Type B pancreatic cell (in vitro differentiated cells): Measurements from ENCODE around the gene LRP6. TPM values are rescaled to one million over a fixed set of nuclear protein-coding genes. Genes with fewer than 3 reads are reported as not detected.

ENCODE experiments used
- DNase-seq: peaks from one replicate; pipeline ENCODE4 v3.0.0; 2021; ENCODE audit warnings: mixed read lengths; ENCODE audit not compliant: unreplicated experiment; ENCODE audit errors: extremely low spot score
- H3K27ac Mint-ChIP-seq: 2 replicates; pipeline ENCODE4 v1.8.0; 2021; ENCODE audit warnings: mild to moderate bottlenecking, mixed read lengths
- H3K27me3 Mint-ChIP-seq: 2 replicates; pipeline ENCODE4 v1.8.0; 2021; ENCODE audit warnings: mixed read lengths
- H3K36me3 Mint-ChIP-seq: 2 replicates; pipeline ENCODE4 v1.8.0; 2021; ENCODE audit warnings: mixed read lengths
- H3K4me1 Mint-ChIP-seq: one replicate; pipeline ENCODE4 v1.8.0; 2021; ENCODE audit warnings: mixed read lengths; ENCODE audit not compliant: unreplicated experiment
- H3K4me3 Mint-ChIP-seq: 2 replicates; pipeline ENCODE4 v1.8.0; 2021; ENCODE audit warnings: mild to moderate bottlenecking, mixed read lengths
- H3K9me3 Mint-ChIP-seq: 2 replicates; pipeline ENCODE4 v1.8.0; 2021; ENCODE audit warnings: mixed read lengths
- total RNA-seq: library from RNA; stranded (reverse); gene quantifications from 2 replicates; pipeline ENCODE4 v1.2.1, GENCODE V29; 2021; ENCODE audit warnings: low replicate concordance
- TF ChIP-seq, protein P1 (sequence below): fragments of 200-600 bp; sonication (generic); conservative IDR thresholded peaks from 2 replicates; pipeline ENCODE4 v1.5.0; 2021; ENCODE audit warnings: antibody characterized with exemption, mild to moderate bottlenecking

The LRP6 gene
- total RNA-seq, 1 donor from 2014 or later: 57.7 TPM

GRCh38 chr12:12190087-12190809, 76.6 kb downstream of the LRP6 start:
- no peaks in the 10 kb centered on the region for H3K4me1 Mint-ChIP-seq
- DNase-seq: no peak
- H3K27me3 Mint-ChIP-seq: no peaks in the 10 kb centered on the region
- H3K4me3 Mint-ChIP-seq: no peak overlapping the region
- H3K9me3 Mint-ChIP-seq: no peaks in the 10 kb centered on the region
- H3K27ac Mint-ChIP-seq: no peak overlapping the region
- TF ChIP-seq, protein P1, sequence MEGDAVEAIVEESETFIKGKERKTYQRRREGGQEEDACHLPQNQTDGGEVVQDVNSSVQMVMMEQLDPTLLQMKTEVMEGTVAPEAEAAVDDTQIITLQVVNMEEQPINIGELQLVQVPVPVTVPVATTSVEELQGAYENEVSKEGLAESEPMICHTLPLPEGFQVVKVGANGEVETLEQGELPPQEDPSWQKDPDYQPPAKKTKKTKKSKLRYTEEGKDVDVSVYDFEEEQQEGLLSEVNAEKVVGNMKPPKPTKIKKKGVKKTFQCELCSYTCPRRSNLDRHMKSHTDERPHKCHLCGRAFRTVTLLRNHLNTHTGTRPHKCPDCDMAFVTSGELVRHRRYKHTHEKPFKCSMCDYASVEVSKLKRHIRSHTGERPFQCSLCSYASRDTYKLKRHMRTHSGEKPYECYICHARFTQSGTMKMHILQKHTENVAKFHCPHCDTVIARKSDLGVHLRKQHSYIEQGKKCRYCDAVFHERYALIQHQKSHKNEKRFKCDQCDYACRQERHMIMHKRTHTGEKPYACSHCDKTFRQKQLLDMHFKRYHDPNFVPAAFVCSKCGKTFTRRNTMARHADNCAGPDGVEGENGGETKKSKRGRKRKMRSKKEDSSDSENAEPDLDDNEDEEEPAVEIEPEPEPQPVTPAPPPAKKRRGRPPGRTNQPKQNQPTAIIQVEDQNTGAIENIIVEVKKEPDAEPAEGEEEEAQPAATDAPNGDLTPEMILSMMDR: no peak
- H3K36me3 Mint-ChIP-seq: peaks cover 47% of the 10 kb centered on the region

DNA sequence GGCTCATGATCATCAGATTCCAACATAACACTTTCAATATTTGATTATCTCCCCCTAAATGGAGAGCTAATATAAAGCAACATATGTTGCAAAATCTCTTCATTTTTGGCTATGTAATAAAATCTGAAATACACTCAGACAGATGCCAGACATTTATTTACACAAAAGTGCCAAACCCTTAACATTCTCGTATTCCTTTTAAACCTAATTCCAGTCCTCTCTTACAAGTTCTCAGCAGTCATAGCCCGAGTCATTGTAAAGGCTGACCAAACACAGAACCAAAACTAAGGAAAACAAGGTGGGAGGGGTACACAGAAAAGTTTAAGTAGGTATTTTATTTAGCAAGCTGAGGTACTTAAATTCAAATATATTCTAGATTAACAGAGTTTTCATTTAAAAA, 81.4 kb downstream of the LRP6 start:
- Mint-ChIP-seq H3K4me3 (no peak overlapping the region), H3K36me3 (peaks cover 46% of the 10 kb centered on the region), H3K9me3 (no peaks in the 10 kb centered on the region), H3K27ac (no peak overlapping the region), H3K4me1 (peaks cover 13% of the 10 kb centered on the region), H3K27me3 (no peaks in the 10 kb centered on the region)
- TF ChIP-seq, protein P1: no peak
- no peak for DNase-seq

- no peak for DNase-seq
- peak overlapping the region; percentile 36 for H3K27ac Mint-ChIP-seq
- no peaks in the 10 kb centered on the region for H3K27me3 Mint-ChIP-seq
- peaks cover 55% of the 10 kb centered on the region for H3K36me3 Mint-ChIP-seq
- TF ChIP-seq, protein P1: no peak
- peak overlapping the region; percentile 33 for H3K4me3 Mint-ChIP-seq
- H3K9me3 Mint-ChIP-seq: no peaks in the 10 kb centered on the region
- H3K4me1 Mint-ChIP-seq: peaks cover 13% of the 10 kb centered on the region
Observed at GRCh38 chr12:12182703-12183365, 84.0 kb downstream of the LRP6 start.

DNA sequence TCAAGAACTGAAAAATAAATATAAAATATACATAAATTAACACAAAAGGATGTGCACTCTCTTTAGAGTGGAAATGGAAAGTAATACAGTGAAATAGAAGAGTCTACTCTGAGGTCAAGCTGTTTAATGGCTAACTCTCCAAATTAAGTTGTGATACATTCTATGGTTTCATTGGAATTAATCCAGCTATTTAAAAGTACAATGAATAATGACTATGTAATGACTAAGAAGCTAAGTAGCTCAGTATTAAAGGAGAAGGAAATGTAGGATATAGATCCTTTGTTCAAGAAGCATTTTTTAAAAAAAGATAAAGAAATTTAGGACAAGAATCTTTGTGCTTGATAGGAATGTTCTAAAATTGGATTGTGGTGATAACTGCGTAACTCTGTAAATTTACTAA, 85.3 kb downstream of the LRP6 start:
- H3K36me3 Mint-ChIP-seq: peaks cover 51% of the 10 kb centered on the region
- TF ChIP-seq, protein P1: no peak
- H3K27ac Mint-ChIP-seq: no peak overlapping the region
- H3K4me1 Mint-ChIP-seq: peaks cover 13% of the 10 kb centered on the region
- no peaks in the 10 kb centered on the region for H3K9me3 Mint-ChIP-seq
- DNase-seq: no peak
- no peak overlapping the region for H3K4me3 Mint-ChIP-seq
- no peaks in the 10 kb centered on the region for H3K27me3 Mint-ChIP-seq

- H3K4me3 Mint-ChIP-seq: no peak overlapping the region
- H3K9me3 Mint-ChIP-seq: no peaks in the 10 kb centered on the region
- no peaks in the 10 kb centered on the region for H3K27me3 Mint-ChIP-seq
- TF ChIP-seq, protein P1: no peak
- H3K4me1 Mint-ChIP-seq: peaks cover 13% of the 10 kb centered on the region
- H3K36me3 Mint-ChIP-seq: peaks cover 55% of the 10 kb centered on the region
- no peak for DNase-seq
- no peak overlapping the region for H3K27ac Mint-ChIP-seq
Observed at GRCh38 chr12:12180575-12180974, 86.3 kb downstream of the LRP6 start.
